ENCODE measurements around the gene SYNJ1.

GRCh38 chr21:32674731-32675130 is 53.1 kb downstream of the SYNJ1 start:
- TF ChIP-seq CTCF (IDR thresholded peaks at IDR 0.05) (no peak), POLR2A (IDR thresholded peaks at IDR 0.05) (no peak)
